Measurements from ENCODE around the gene PHF23. TPM values are rescaled to one million over a fixed set of nuclear protein-coding genes. Genes with fewer than 3 reads are reported as not detected.

The PHF23 gene
- total and polyA plus RNA-seq, 2 donors: 47.5 to 51.6 TPM

GRCh38 chr17:7219812-7220592 is 19.3 kb downstream of the PHF23 start, which contains the start of the genes ACADVL and DLG4:
TSS of gene ACADVL (plus strand) at chr17:7219938. CDS start at chr17:7219985, 47 bp downstream.
TSS of gene DLG4 (minus strand) at chr17:7219836.
- under 1% methylated on average over 63 of the region's 63 CpGs for WGBS
- Histone ChIP-seq H3K27ac (ENCODE audit: low read depth in 1 of 2, low read length in 1 of 2) (peak within 1 kb of the TSS; percentile 89 to 90), H3K4me1 (ENCODE audit: control insufficient read depth in 2 of 2, insufficient read depth in 2 of 2, low read length in 2 of 2) (peaks cover 43 to 58% of the 10 kb centered on the region in 2 donors), H3K36me3 (ENCODE audit: control insufficient read depth in 2 of 2, insufficient read depth in 2 of 2, low read length in 1 of 2) (peaks cover 33 to 36% of the 10 kb centered on the region in 2 donors), H3K27me3 (ENCODE audit: control insufficient read depth in 2 of 2, insufficient read depth in 1 of 2, low read length in 1 of 2) (no peaks in the 10 kb centered on the region), H3K9me3 (ENCODE audit: control insufficient read depth in 2 of 2, insufficient read depth in 1 of 2, low read length in 1 of 2) (peaks cover 0 to 3% of the 10 kb centered on the region in 2 donors), H3K4me3 (ENCODE audit: low read length in 2 of 2) (peak within 1 kb of the TSS; percentile 72 to 94)
- peak in 3 of 9 donors; percentile 70 to 84 (median 74) for DNase-seq (ENCODE audit: low read depth in 6 of 9, low spot score in 9 of 9)

DNA sequence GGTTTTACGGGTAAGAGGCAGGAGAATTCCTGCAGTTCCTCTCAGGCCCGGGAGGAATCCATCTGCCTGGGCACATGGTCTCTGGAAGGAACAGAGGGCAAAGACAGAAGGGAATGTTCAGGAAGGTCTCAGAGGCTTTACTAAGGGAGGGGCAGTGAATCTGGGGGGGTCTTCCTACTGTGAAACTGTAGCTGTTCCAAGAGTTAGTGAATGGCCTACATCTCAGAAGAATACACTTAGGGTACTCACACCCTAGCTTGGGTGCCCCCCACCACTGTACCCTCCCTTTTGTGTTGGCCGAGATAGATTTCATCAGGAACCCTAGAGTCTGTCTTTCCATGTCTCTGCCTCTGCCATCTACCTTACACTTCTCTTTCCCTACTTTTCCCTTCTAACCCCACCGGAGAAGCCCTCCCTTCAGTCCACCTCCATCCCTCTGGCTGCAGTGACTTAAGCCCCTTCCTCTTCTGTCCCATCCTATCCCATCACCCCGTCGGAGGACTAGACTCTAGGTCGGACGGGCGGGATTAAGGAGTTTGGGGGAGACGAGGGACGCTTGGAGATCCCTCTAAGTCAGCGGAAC is 19.9 kb downstream of the PHF23 start:
- peak in 1 of 9 donors; percentile 15 for DNase-seq (ENCODE audit: low read depth in 6 of 9, low spot score in 9 of 9)
- 21% methylated on average over 12 of the region's 12 CpGs for WGBS
- no peaks in the 10 kb centered on the region for H3K27me3 ChIP-seq (ENCODE audit: control insufficient read depth in 2 of 2, insufficient read depth in 1 of 2, low read length in 1 of 2)
- peaks cover 26 to 30% of the 10 kb centered on the region in 2 donors for H3K36me3 ChIP-seq (ENCODE audit: control insufficient read depth in 2 of 2, insufficient read depth in 2 of 2, low read length in 1 of 2)
- peaks cover 46 to 64% of the 10 kb centered on the region in 2 donors for H3K4me1 ChIP-seq (ENCODE audit: control insufficient read depth in 2 of 2, insufficient read depth in 2 of 2, low read length in 2 of 2)
- H3K27ac ChIP-seq (ENCODE audit: low read depth in 1 of 2, low read length in 1 of 2): peak overlapping the region; percentile 89 to 90
- peak overlapping the region; percentile 72 to 94 for H3K4me3 ChIP-seq (ENCODE audit: low read length in 2 of 2)
- peaks cover 0 to 3% of the 10 kb centered on the region in 2 donors for H3K9me3 ChIP-seq (ENCODE audit: control insufficient read depth in 2 of 2, insufficient read depth in 1 of 2, low read length in 1 of 2)

- Histone ChIP-seq H3K36me3 (ENCODE audit: control insufficient read depth in 2 of 2, insufficient read depth in 2 of 2, low read length in 1 of 2) (peaks cover 20 to 24% of the 10 kb centered on the region in 2 donors), H3K27ac (ENCODE audit: low read depth in 1 of 2, low read length in 1 of 2) (peak overlapping the region; percentile 37 to 90), H3K4me3 (ENCODE audit: low read length in 2 of 2) (no peak overlapping the region), H3K4me1 (ENCODE audit: control insufficient read depth in 2 of 2, insufficient read depth in 2 of 2, low read length in 2 of 2) (peaks cover 48 to 70% of the 10 kb centered on the region in 2 donors), H3K9me3 (ENCODE audit: control insufficient read depth in 2 of 2, insufficient read depth in 1 of 2, low read length in 1 of 2) (peaks cover 0 to 3% of the 10 kb centered on the region in 2 donors), H3K27me3 (ENCODE audit: control insufficient read depth in 2 of 2, insufficient read depth in 1 of 2, low read length in 1 of 2) (no peaks in the 10 kb centered on the region)
- DNase-seq (ENCODE audit: low read depth in 6 of 9, low spot score in 9 of 9): no peak
- WGBS: 81% methylated on average over 6 of the region's 6 CpGs
Observed at GRCh38 chr17:7218758-7219157, 20.5 kb downstream of the PHF23 start.

DNA sequence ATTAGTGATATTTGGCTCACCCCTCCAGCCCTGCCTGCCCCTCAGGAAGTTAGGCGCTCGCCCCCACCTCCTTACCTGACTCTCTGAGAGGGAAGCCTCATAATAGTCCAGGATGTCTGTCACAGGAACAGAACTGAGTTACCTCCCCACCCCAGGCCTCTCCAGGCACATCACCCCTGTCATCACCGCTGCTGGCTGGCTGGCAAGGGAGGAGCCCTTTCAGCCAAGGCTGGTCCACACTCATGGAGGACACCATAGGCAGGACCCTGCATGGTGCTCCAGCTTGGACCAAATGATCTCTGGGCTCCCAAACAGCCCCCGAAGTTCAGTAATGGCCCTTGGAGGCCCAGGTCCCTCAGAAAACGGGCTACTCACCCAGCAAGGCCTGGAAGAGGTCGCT is 21.1 kb downstream of the PHF23 start:
- Histone ChIP-seq H3K27me3 (ENCODE audit: control insufficient read depth in 2 of 2, insufficient read depth in 1 of 2, low read length in 1 of 2) (no peaks in the 10 kb centered on the region), H3K4me3 (ENCODE audit: low read length in 2 of 2) (peak overlapping the region; percentile 58 to 65), H3K4me1 (ENCODE audit: control insufficient read depth in 2 of 2, insufficient read depth in 2 of 2, low read length in 2 of 2) (peaks cover 53 to 76% of the 10 kb centered on the region in 2 donors), H3K27ac (ENCODE audit: low read depth in 1 of 2, low read length in 1 of 2) (peak overlapping the region; percentile 64 to 90), H3K9me3 (ENCODE audit: control insufficient read depth in 2 of 2, insufficient read depth in 1 of 2, low read length in 1 of 2) (peaks cover 0 to 3% of the 10 kb centered on the region in 2 donors), H3K36me3 (ENCODE audit: control insufficient read depth in 2 of 2, insufficient read depth in 2 of 2, low read length in 1 of 2) (peaks cover 14 to 18% of the 10 kb centered on the region in 2 donors)
- WGBS: 79% methylated on average over 6 of the region's 6 CpGs
- DNase-seq (ENCODE audit: low read depth in 6 of 9, low spot score in 9 of 9): peak in 1 of 9 donors; percentile 45

GRCh38 chr17:7217113-7217987 is 21.9 kb downstream of the PHF23 start:
- peak overlapping the region; percentile 58 to 65 for H3K4me3 ChIP-seq (ENCODE audit: low read length in 2 of 2)
- H3K4me1 ChIP-seq (ENCODE audit: control insufficient read depth in 2 of 2, insufficient read depth in 2 of 2, low read length in 2 of 2): peaks cover 53 to 78% of the 10 kb centered on the region in 2 donors
- WGBS: 3% methylated on average over 32 of the region's 32 CpGs

DNA sequence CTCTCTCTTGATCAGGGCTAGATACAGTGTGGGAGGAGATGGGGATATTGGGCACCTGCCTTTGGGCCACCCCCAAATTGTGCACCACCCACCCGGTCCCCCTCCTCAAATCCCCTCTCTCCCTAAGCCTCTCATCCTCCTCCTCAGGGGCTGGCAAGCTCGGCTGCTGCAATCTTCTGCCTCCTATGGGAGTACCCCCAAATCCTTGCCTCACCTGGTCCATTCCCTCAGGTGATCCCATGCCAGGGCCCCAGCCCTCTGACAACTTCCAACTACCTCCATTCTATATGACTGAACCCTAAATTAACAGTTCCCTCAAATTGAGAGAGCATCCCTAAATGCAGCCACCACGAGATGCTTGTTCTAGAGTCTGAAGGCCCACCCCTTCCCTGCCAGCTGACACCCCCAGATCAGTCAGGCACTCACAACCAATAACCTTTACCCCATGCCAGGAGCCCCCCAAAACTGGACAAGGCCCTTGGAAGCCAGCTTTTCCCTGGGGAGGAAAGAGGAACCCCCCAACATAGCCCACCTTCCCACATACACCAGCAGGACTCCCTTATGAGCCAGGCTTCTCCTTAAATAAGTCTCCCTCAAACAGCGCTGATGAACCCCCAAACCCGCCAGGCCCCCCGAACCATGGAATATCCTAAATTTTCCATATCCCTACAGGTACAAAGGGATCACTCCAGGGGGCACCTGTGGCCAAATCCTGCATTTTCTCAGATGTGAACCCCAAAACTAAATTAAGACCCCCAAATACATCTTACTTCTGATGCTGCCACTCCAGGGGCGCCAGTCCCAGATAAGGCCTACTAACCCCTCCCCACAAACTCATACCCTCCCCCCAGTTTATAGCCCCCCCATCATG is 22.8 kb downstream of the PHF23 start:
- peak in 1 of 9 donors; percentile 37 for DNase-seq (ENCODE audit: low read depth in 6 of 9, low spot score in 9 of 9)
- Histone ChIP-seq H3K36me3 (ENCODE audit: control insufficient read depth in 2 of 2, insufficient read depth in 2 of 2, low read length in 1 of 2) (peaks cover 0 to 6% of the 10 kb centered on the region in 2 donors), H3K27me3 (ENCODE audit: control insufficient read depth in 2 of 2, insufficient read depth in 1 of 2, low read length in 1 of 2) (peaks cover 0 to 3% of the 10 kb centered on the region in 2 donors), H3K4me1 (ENCODE audit: control insufficient read depth in 2 of 2, insufficient read depth in 2 of 2, low read length in 2 of 2) (peaks cover 53 to 81% of the 10 kb centered on the region in 2 donors), H3K27ac (ENCODE audit: low read depth in 1 of 2, low read length in 1 of 2) (peak overlapping the region; percentile 64 to 90), H3K4me3 (ENCODE audit: low read length in 2 of 2) (peak overlapping the region; percentile 58 to 65), H3K9me3 (ENCODE audit: control insufficient read depth in 2 of 2, insufficient read depth in 1 of 2, low read length in 1 of 2) (peaks cover 0 to 3% of the 10 kb centered on the region in 2 donors)
- WGBS: 42% methylated on average over 7 of the region's 7 CpGs

More at GRCh38 chr17:7217113-7217987, 21.9 kb downstream of the PHF23 start:
- H3K9me3 ChIP-seq (ENCODE audit: control insufficient read depth in 2 of 2, insufficient read depth in 1 of 2, low read length in 1 of 2): peaks cover 0 to 3% of the 10 kb centered on the region in 2 donors
- peak in 3 of 9 donors; percentile 65 to 81 (median 76) for DNase-seq (ENCODE audit: low read depth in 6 of 9, low spot score in 9 of 9)
- no peaks in the 10 kb centered on the region for H3K27me3 ChIP-seq (ENCODE audit: control insufficient read depth in 2 of 2, insufficient read depth in 1 of 2, low read length in 1 of 2)
- peaks cover 6 to 10% of the 10 kb centered on the region in 2 donors for H3K36me3 ChIP-seq (ENCODE audit: control insufficient read depth in 2 of 2, insufficient read depth in 2 of 2, low read length in 1 of 2)
- H3K27ac ChIP-seq (ENCODE audit: low read depth in 1 of 2, low read length in 1 of 2): peak overlapping the region; percentile 64 to 90

- Histone ChIP-seq H3K27me3 (ENCODE audit: control insufficient read depth in 2 of 2, insufficient read depth in 1 of 2, low read length in 1 of 2) (peaks cover 0 to 3% of the 10 kb centered on the region in 2 donors), H3K36me3 (ENCODE audit: control insufficient read depth in 2 of 2, insufficient read depth in 2 of 2, low read length in 1 of 2) (no peaks in the 10 kb centered on the region), H3K4me1 (ENCODE audit: control insufficient read depth in 2 of 2, insufficient read depth in 2 of 2, low read length in 2 of 2) (peaks cover 50 to 79% of the 10 kb centered on the region in 2 donors), H3K27ac (ENCODE audit: low read depth in 1 of 2, low read length in 1 of 2) (peak overlapping the region; percentile 75 to 90), H3K4me3 (ENCODE audit: low read length in 2 of 2) (peak overlapping the region; percentile 58 to 65), H3K9me3 (ENCODE audit: control insufficient read depth in 2 of 2, insufficient read depth in 1 of 2, low read length in 1 of 2) (peaks cover 0 to 3% of the 10 kb centered on the region in 2 donors)
- peak in 2 of 9 donors; percentile 34 to 60 for DNase-seq (ENCODE audit: low read depth in 6 of 9, low spot score in 9 of 9)
- WGBS: 25% methylated on average over 10 of the region's 10 CpGs
Observed at GRCh38 chr17:7215652-7216180, 23.5 kb downstream of the PHF23 start.

Data from thymus (tissue), 11 donors.